Measurements from ENCODE around the gene RAPGEF4. TPM values are rescaled to one million over a fixed set of nuclear protein-coding genes. Genes with fewer than 3 reads are reported as not detected.

RAPGEF4 gene
- total and polyA plus RNA-seq, 2 donors (not counting 1 experiment from before 2014, with no cell fraction given): 0.22 to 0.30 TPM

- 100% methylated on average over 1 of the region's 5 CpGs for WGBS (ENCODE audit: insufficient coverage)
- CTCF ChIA-PET: no interaction called here
- POLR2A ChIA-PET: no interaction called here
Observed at GRCh38 chr2:172869861-172870260, 134.2 kb downstream of the RAPGEF4 start.

GRCh38 chr2:172870396-172870795 lies 134.8 kb downstream of the RAPGEF4 start:
- H2AFZ ChIP-seq (ENCODE audit: insufficient read depth, low read depth, low read length, poor library complexity, severe bottlenecking): no peak overlapping the region

More at GRCh38 chr2:172869861-172870260, 134.2 kb downstream of the RAPGEF4 start:
- Mint-ChIP-seq H3K4me3 (no peak overlapping the region), H3K27ac (no peak overlapping the region), H3K4me1 (no peaks in the 10 kb centered on the region), H3K9me3 (ENCODE audit: insufficient read depth) (no peaks in the 10 kb centered on the region), H3K27me3 (peaks cover 14% of the 10 kb centered on the region)
- Histone ChIP-seq H3K4me3 (ENCODE audit: control extremely low read depth in 1 of 5, extremely low read depth in 1 of 5, insufficient read depth in 1 of 5, low read depth in 2 of 5, low read length in 4 of 5) (no peak overlapping the region), H2AFZ (ENCODE audit: insufficient read depth, low read depth, low read length, poor library complexity, severe bottlenecking) (no peak overlapping the region), H3K9ac (ENCODE audit: low read length) (no peak overlapping the region), H3K79me2 (ENCODE audit: control insufficient read depth, insufficient read depth, low read length) (no peaks in the 10 kb centered on the region), H3K36me3 (replicated peaks in 1 of 2; ENCODE audit: control extremely low read depth in 1 of 2, control insufficient read depth in 1 of 2, extremely low read depth in 1 of 2, insufficient read depth in 2 of 2, low read length in 1 of 2) (no peaks in the 10 kb centered on the region), H3K27ac (ENCODE audit: low read length in 2 of 2) (no peak overlapping the region), H3K27me3 (replicated peaks in 1 of 4; ENCODE audit: control extremely low read depth in 1 of 4, control insufficient read depth in 3 of 4, insufficient read depth in 4 of 4, low read length in 3 of 4) (no peaks in the 10 kb centered on the region), H3K4me2 (replicated peaks; ENCODE audit: low read depth, low read length, poor library complexity, severe bottlenecking) (no peak overlapping the region), H4K20me1 (ENCODE audit: control insufficient read depth, insufficient read depth, low read length, poor library complexity, severe bottlenecking) (no peaks in the 10 kb centered on the region), H3K9me3 (ENCODE audit: control extremely low read depth in 1 of 3, control insufficient read depth in 2 of 3, insufficient read depth in 1 of 3, low read length in 2 of 3) (no peaks in the 10 kb centered on the region), H3K4me1 (ENCODE audit: control insufficient read depth in 2 of 2, insufficient read depth in 2 of 2, low read length in 2 of 2) (no peaks in the 10 kb centered on the region)
- DNase-seq (no peak), ATAC-seq (ENCODE audit: low read depth) (no peak)
- TF ChIP-seq CTCF (IDR thresholded peaks at IDR 0.05): no peak
- TF ChIP-seq EZH2 (IDR thresholded peaks at IDR 0.05; ENCODE audit: borderline replicate concordance, insufficient read depth, low read depth, low read length, poor library complexity, severe bottlenecking): no peak
- intact Hi-C loops (cut with micrococcal nuclease): no loop called here

More at GRCh38 chr2:172870396-172870795, 134.8 kb downstream of the RAPGEF4 start:
- no peaks in the 10 kb centered on the region for H3K9me3 ChIP-seq (ENCODE audit: control extremely low read depth in 1 of 3, control insufficient read depth in 2 of 3, insufficient read depth in 1 of 3, low read length in 2 of 3)
- no peaks in the 10 kb centered on the region for H3K79me2 ChIP-seq (ENCODE audit: control insufficient read depth, insufficient read depth, low read length)
- TF ChIP-seq CTCF (IDR thresholded peaks at IDR 0.05) (no peak), EZH2 (IDR thresholded peaks at IDR 0.05; ENCODE audit: borderline replicate concordance, insufficient read depth, low read depth, low read length, poor library complexity, severe bottlenecking) (no peak)
- Mint-ChIP-seq H3K27ac (no peak overlapping the region), H3K4me3 (no peak overlapping the region), H3K27me3 (peaks cover 11% of the 10 kb centered on the region), H3K9me3 (ENCODE audit: insufficient read depth) (no peaks in the 10 kb centered on the region), H3K4me1 (no peaks in the 10 kb centered on the region)
- H4K20me1 ChIP-seq (ENCODE audit: control insufficient read depth, insufficient read depth, low read length, poor library complexity, severe bottlenecking): no peaks in the 10 kb centered on the region
- intact Hi-C loops (cut with micrococcal nuclease): no loop called here
- no peaks in the 10 kb centered on the region for H3K27me3 ChIP-seq (replicated peaks in 1 of 4; ENCODE audit: control extremely low read depth in 1 of 4, control insufficient read depth in 3 of 4, insufficient read depth in 4 of 4, low read length in 3 of 4)
- CTCF ChIA-PET: no interaction called here
- H3K4me2 ChIP-seq (replicated peaks; ENCODE audit: low read depth, low read length, poor library complexity, severe bottlenecking): no peak overlapping the region
- no peak overlapping the region for H3K9ac ChIP-seq (ENCODE audit: low read length)
- H3K4me3 ChIP-seq (ENCODE audit: control extremely low read depth in 1 of 5, extremely low read depth in 1 of 5, insufficient read depth in 1 of 5, low read depth in 2 of 5, low read length in 4 of 5): no peak overlapping the region
- POLR2A ChIA-PET: no interaction called here
- ATAC-seq (ENCODE audit: low read depth) (no peak), DNase-seq (no peak)
- H3K27ac ChIP-seq (ENCODE audit: low read length in 2 of 2): no peak overlapping the region
- no CpG with 5 or more reads among the region's 2 CpGs for WGBS (ENCODE audit: insufficient coverage)
- H3K36me3 ChIP-seq (replicated peaks in 1 of 2; ENCODE audit: control extremely low read depth in 1 of 2, control insufficient read depth in 1 of 2, extremely low read depth in 1 of 2, insufficient read depth in 2 of 2, low read length in 1 of 2): no peaks in the 10 kb centered on the region
- no peaks in the 10 kb centered on the region for H3K4me1 ChIP-seq (ENCODE audit: control insufficient read depth in 2 of 2, insufficient read depth in 2 of 2, low read length in 2 of 2)

Data from B cell (primary cell).